CD4-positive, alpha-beta T cell treated with Interferon alpha-2 for 1 hour (primary cell): ENCODE data around the gene FOXL2.
A peak's percentile ranks its signal among the peaks of the same experiment; 100 is the strongest.

Experiments
- DNase-seq, 2 donors: peaks; one replicate each; pipeline ENCODE4 v3.0.0-alpha.2; 2020 to 2022

Gene FOXL2

GRCh38 chr3:138944929-138945708 lies 1.8 kb downstream of the FOXL2 start:
- no peak for DNase-seq

- DNase-seq = no peak
Observed at GRCh38 chr3:138944654-138944928, 2.3 kb downstream of the FOXL2 start.

GRCh38 chr3:138943724-138944653 lies 2.9 kb downstream of the FOXL2 start:
- no peak for DNase-seq

GRCh38 chr3:138942861-138943623 lies 3.9 kb downstream of the FOXL2 start:
- DNase-seq = no peak

GRCh38 chr3:138942271-138942670 lies 4.7 kb downstream of the FOXL2 start:
- no peak for DNase-seq

GRCh38 chr3:138941259-138941885 lies 5.6 kb downstream of the FOXL2 start:
- DNase-seq = no peak

GRCh38 chr3:138940446-138940845 lies 6.5 kb downstream of the FOXL2 start:
- no peak for DNase-seq

- no peak for DNase-seq
Observed at GRCh38 chr3:138939561-138940241, 7.2 kb downstream of the FOXL2 start.

GRCh38 chr3:138938877-138939560 lies 7.9 kb downstream of the FOXL2 start:
- no peak for DNase-seq

- no peak for DNase-seq
Observed at GRCh38 chr3:138938056-138938876, 8.7 kb downstream of the FOXL2 start.

- no peak for DNase-seq
Observed at GRCh38 chr3:138937690-138938055, 9.3 kb downstream of the FOXL2 start.

- DNase-seq = no peak
Observed at GRCh38 chr3:138936741-138937689, 9.9 kb downstream of the FOXL2 start.

- DNase-seq = peak; percentile 49 to 69
Observed at GRCh38 chr3:138935863-138936740, 10.8 kb downstream of the FOXL2 start.

GRCh38 chr3:138935505-138935862 lies 11.5 kb downstream of the FOXL2 start:
- DNase-seq = no peak

GRCh38 chr3:138933981-138934691 lies 12.8 kb downstream of the FOXL2 start:
- DNase-seq = no peak

GRCh38 chr3:138933068-138933668 lies 13.8 kb downstream of the FOXL2 start:
- no peak for DNase-seq

- no peak for DNase-seq
Observed at GRCh38 chr3:138928727-138929372, 18.1 kb downstream of the FOXL2 start.
